CD14-positive monocyte (primary cell): ENCODE data around the gene FRMD4A. TPM values are rescaled to one million over a fixed set of nuclear protein-coding genes. Genes with fewer than 3 reads are reported as not detected.

ENCODE experiments used
- DNase-seq, 3 donors: peaks; one replicate each; pipeline ENCODE4 v3.0.0-alpha.2; 2011 to 2022
- H2AFZ ChIP-seq: 2 replicates; pipeline ENCODE4 v1.6.0; 2012; ENCODE audit warnings: mild to moderate bottlenecking, low read depth, low read length, inconsistent platforms; ENCODE audit not compliant: insufficient read depth, poor library complexity, severe bottlenecking
- H3K27ac ChIP-seq, 2 donors: 1 replicate in 1 of 2; 2 replicates in 1 of 2; pipeline ENCODE4 v1.5.1; 2012 to 2013; ENCODE audit warnings: low read length in 2 of 2, control low read depth in 1 of 2, inconsistent platforms in 1 of 2, low read depth in 1 of 2, mild to moderate bottlenecking in 1 of 2
- H3K27me3 ChIP-seq, 2 donors: one replicate each; pipeline versions ENCODE4 v1.6.0 to v1.6.1; 2011 to 2013; ENCODE audit warnings: low read length in 2 of 2; ENCODE audit not compliant: control insufficient read depth in 2 of 2, insufficient read depth in 2 of 2
- H3K36me3 ChIP-seq, 2 donors: replicated peaks in 1 of 2; 1 replicate in 1 of 2; 2 replicates in 1 of 2; pipeline versions ENCODE4 v1.5.1 to v1.6.1; 2012 to 2013; ENCODE audit warnings: low read length in 2 of 2, control low read depth in 1 of 2, inconsistent platforms in 1 of 2, mild to moderate bottlenecking in 1 of 2; ENCODE audit not compliant: insufficient read depth in 2 of 2, control insufficient read depth in 1 of 2
- H3K4me1 ChIP-seq, 2 donors: 1 replicate in 1 of 2; 2 replicates in 1 of 2; pipeline versions ENCODE4 v1.5.1 to v1.6.1; 2012 to 2013; ENCODE audit warnings: low read length in 2 of 2, control low read depth in 1 of 2, inconsistent platforms in 1 of 2, mild to moderate bottlenecking in 1 of 2, moderate library complexity in 1 of 2; ENCODE audit not compliant: insufficient read depth in 2 of 2, control insufficient read depth in 1 of 2
- H3K4me2 ChIP-seq: replicated peaks from 2 replicates; pipeline ENCODE3; 2012; ENCODE audit warnings: low read length, moderate library complexity, mild to moderate bottlenecking; ENCODE audit not compliant: poor library complexity, severe bottlenecking; ENCODE audit errors: extremely low read depth
- H3K4me3 ChIP-seq, 3 experiments: fragments of 200-600 bp in 1 of 3; sonication (generic) in 1 of 3; replicated peaks in 1 of 3; 1 replicate in 2 of 3; 2 replicates in 1 of 3; pipeline ENCODE4 v1.5.1; 2011 to 2013; ENCODE audit warnings: low read length in 3 of 3, mild to moderate bottlenecking in 3 of 3, control low read depth in 2 of 3, low read depth in 2 of 3, inconsistent platforms in 1 of 3, moderate library complexity in 1 of 3
- H3K79me2 ChIP-seq: 2 replicates; pipeline ENCODE4 v1.6.0; 2012; ENCODE audit warnings: mild to moderate bottlenecking, control low read depth, inconsistent platforms, low read length, moderate library complexity; ENCODE audit not compliant: insufficient read depth
- H3K9ac ChIP-seq: 2 replicates; pipeline ENCODE4 v1.6.0; 2017; ENCODE audit warnings: low read length, mild to moderate bottlenecking; ENCODE audit not compliant: insufficient read depth, poor library complexity, severe bottlenecking
- H3K9me3 ChIP-seq, 2 donors: replicated peaks in 1 of 2; 1 replicate in 1 of 2; 2 replicates in 1 of 2; pipeline versions ENCODE4 v1.5.1 to v1.6.1; 2012 to 2013; ENCODE audit warnings: low read length in 2 of 2, control low read depth in 1 of 2; ENCODE audit not compliant: control insufficient read depth in 1 of 2, insufficient read depth in 1 of 2
- H4K20me1 ChIP-seq: 2 replicates; pipeline ENCODE4 v1.6.0; 2012; ENCODE audit warnings: mild to moderate bottlenecking, low read length, control low read depth, moderate library complexity; ENCODE audit not compliant: insufficient read depth
- H3K27ac Mint-ChIP-seq, 7 donors: one replicate each; pipeline ENCODE4 v1.8.0; 2020; ENCODE audit warnings: mild to moderate bottlenecking in 7 of 7, mixed read lengths in 7 of 7, moderate library complexity in 6 of 7, inconsistent platforms in 2 of 7
- H3K27me3 Mint-ChIP-seq, 3 donors: one replicate each; pipeline ENCODE4 v1.8.0; 2021 to 2022; ENCODE audit warnings: low read depth in 3 of 3, mild to moderate bottlenecking in 3 of 3, mixed read lengths in 3 of 3, moderate library complexity in 3 of 3, inconsistent platforms in 1 of 3
- H3K36me3 Mint-ChIP-seq, 2 donors: one replicate each; pipeline ENCODE4 v1.8.0; 2020; ENCODE audit warnings: mixed read lengths in 2 of 2, inconsistent platforms in 1 of 2, mild to moderate bottlenecking in 1 of 2
- H3K4me1 Mint-ChIP-seq: one replicate; pipeline ENCODE4 v1.8.0; 2020; ENCODE audit warnings: mild to moderate bottlenecking, mixed read lengths
- H3K4me3 Mint-ChIP-seq, 2 donors: one replicate each; pipeline ENCODE4 v1.8.0; 2020; ENCODE audit warnings: mild to moderate bottlenecking in 2 of 2, mixed read lengths in 2 of 2, moderate library complexity in 1 of 2
- H3K9me3 Mint-ChIP-seq, 7 donors: one replicate each; pipeline ENCODE4 v1.8.0; 2020 to 2022; ENCODE audit warnings: mixed read lengths in 7 of 7, mild to moderate bottlenecking in 6 of 7, moderate library complexity in 6 of 7, inconsistent platforms in 2 of 7
- whole genome bisulfite sequencing: methylation state at CpG from one replicate; pipeline ENCODE4 v1.1.5; 2013; ENCODE audit warnings: missing lambda C conversion rate; ENCODE audit not compliant: insufficient coverage; 5-methylcytosine and 5-hydroxymethylcytosine counted together
- intact Hi-C, 2 donors: fragments of 100-400 bp; cut with micrococcal nuclease; formaldehyde crosslinking; loops; one replicate each; pipeline versions ENCODE4 v1.15.0 to v1.15.1; 2023
- polyA plus RNA-seq, 3 donors: library from polyadenylated mRNA; depleted of rRNA in 1 of 3; unstranded in 2 of 3; stranded (reverse) in 1 of 3; fragments of 300-500 nt in 2 of 3; fragments of >200 nt in 1 of 3; fragmentation: Illumina TruSeq in 2 of 3; gene quantifications; 1 replicate in 2 of 3; 2 replicates in 1 of 3; pipeline ENCODE4 v1.2.3, GENCODE V29; 2012 to 2021
- TF ChIP-seq, protein P1 (sequence below): fragments of 200-600 bp; IDR thresholded peaks from one replicate; pipeline ENCODE4 v1.8.0; 2022; ENCODE audit warnings: antibody characterized with exemption, mild to moderate bottlenecking

FRMD4A gene
- polyA plus RNA-seq, 3 donors: 0.12 TPM; not detected in 2

DNA sequence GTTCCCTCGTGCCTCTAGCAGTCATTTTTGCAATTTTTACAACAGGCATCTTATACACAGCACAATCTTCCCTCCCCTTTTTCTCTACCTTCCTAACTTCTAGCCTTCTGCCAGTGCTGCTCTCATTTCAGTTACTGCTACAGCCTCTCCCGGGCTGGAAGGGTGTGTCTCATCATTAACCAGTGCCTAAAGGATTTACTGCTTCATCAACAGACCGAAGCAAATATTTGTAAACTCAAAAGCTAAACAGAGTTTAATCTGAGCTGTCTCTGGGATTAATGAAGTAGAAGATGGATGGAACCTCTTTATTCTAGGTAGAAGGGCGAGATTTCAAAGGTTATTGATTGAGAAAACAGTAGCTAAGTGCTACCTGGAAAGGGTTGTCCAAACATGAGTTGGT, 649.6 kb downstream of the FRMD4A start:
- DNase-seq: no peak
- H3K4me3 Mint-ChIP-seq: no peak overlapping the region
- H3K4me1 ChIP-seq: no peaks in the 10 kb centered on the region
- no peak overlapping the region for H2AFZ ChIP-seq
- H3K27me3 ChIP-seq: no peaks in the 10 kb centered on the region
- 49% methylated on average over 2 of the region's 4 CpGs for WGBS
- H3K9me3 ChIP-seq: no peaks in the 10 kb centered on the region
- H3K4me2 ChIP-seq: no peak overlapping the region
- no peak overlapping the region for H3K9ac ChIP-seq
- intact Hi-C loops: no loop called here
- H3K36me3 Mint-ChIP-seq: no peaks in the 10 kb centered on the region
- no peaks in the 10 kb centered on the region for H3K79me2 ChIP-seq
- no peaks in the 10 kb centered on the region for H3K36me3 ChIP-seq
- H3K27ac ChIP-seq: no peak overlapping the region
- peaks cover 1 to 5% (median 5%) of the 10 kb centered on the region in 3 donors for H3K27me3 Mint-ChIP-seq
- no peak overlapping the region for H3K4me3 ChIP-seq
- H3K9me3 Mint-ChIP-seq: no peaks in the 10 kb centered on the region
- peaks cover 9% of the 10 kb centered on the region for H3K4me1 Mint-ChIP-seq
- H4K20me1 ChIP-seq: no peaks in the 10 kb centered on the region
- no peak overlapping the region for H3K27ac Mint-ChIP-seq
- TF ChIP-seq, protein P1, sequence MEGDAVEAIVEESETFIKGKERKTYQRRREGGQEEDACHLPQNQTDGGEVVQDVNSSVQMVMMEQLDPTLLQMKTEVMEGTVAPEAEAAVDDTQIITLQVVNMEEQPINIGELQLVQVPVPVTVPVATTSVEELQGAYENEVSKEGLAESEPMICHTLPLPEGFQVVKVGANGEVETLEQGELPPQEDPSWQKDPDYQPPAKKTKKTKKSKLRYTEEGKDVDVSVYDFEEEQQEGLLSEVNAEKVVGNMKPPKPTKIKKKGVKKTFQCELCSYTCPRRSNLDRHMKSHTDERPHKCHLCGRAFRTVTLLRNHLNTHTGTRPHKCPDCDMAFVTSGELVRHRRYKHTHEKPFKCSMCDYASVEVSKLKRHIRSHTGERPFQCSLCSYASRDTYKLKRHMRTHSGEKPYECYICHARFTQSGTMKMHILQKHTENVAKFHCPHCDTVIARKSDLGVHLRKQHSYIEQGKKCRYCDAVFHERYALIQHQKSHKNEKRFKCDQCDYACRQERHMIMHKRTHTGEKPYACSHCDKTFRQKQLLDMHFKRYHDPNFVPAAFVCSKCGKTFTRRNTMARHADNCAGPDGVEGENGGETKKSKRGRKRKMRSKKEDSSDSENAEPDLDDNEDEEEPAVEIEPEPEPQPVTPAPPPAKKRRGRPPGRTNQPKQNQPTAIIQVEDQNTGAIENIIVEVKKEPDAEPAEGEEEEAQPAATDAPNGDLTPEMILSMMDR: no peak

DNA sequence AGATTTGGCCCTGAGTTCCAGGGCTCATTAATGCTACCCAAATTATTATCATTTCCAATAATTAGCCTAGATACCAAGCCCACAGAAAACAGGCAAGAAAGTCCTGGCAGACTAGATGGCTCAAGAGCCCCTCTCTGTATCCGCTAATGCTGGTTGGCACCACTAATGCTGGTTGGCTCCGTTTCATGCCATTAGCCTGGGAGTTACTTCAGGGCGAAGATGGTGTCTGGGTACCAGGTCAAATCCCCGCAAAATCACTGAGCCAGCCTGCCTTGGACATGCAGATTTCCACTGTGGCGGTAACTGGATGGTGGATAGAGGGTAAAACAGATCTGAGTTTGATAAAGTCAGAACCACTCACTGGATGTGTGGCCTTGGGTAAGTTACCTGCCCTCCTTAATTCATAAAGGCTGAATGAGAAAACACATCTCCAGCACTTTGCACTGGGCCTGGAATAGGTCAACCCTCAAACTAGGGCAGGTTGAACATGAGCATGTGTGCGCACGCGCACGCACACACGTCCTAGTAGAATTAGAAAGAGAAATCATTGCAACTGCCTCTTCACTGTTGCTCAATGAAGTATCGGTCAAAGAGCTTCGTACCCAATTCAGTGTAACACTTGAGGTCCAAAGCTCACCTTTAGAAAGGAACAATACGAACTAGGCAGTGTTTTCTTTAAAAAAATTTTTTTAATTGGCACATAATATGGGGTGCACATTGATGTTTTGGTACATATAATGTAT, 652.5 kb downstream of the FRMD4A start:
- H3K36me3 Mint-ChIP-seq: no peaks in the 10 kb centered on the region
- no peaks in the 10 kb centered on the region for H3K27me3 ChIP-seq
- no peak overlapping the region for H3K27ac Mint-ChIP-seq
- H3K4me3 Mint-ChIP-seq: no peak overlapping the region
- TF ChIP-seq, protein P1: no peak
- no peaks in the 10 kb centered on the region for H3K9me3 Mint-ChIP-seq
- intact Hi-C loops: no loop called here
- H3K27ac ChIP-seq: no peak overlapping the region
- H2AFZ ChIP-seq: no peak overlapping the region
- no peak for DNase-seq
- H3K9me3 ChIP-seq: no peaks in the 10 kb centered on the region
- 96% methylated on average over 9 of the region's 13 CpGs for WGBS
- H3K4me3 ChIP-seq: no peak overlapping the region
- H3K27me3 Mint-ChIP-seq: peaks cover 0 to 5% (median 3%) of the 10 kb centered on the region in 3 donors
- H3K9ac ChIP-seq: no peak overlapping the region
- no peaks in the 10 kb centered on the region for H3K79me2 ChIP-seq
- H3K4me1 ChIP-seq: no peaks in the 10 kb centered on the region
- no peaks in the 10 kb centered on the region for H3K36me3 ChIP-seq
- no peaks in the 10 kb centered on the region for H4K20me1 ChIP-seq
- H3K4me2 ChIP-seq: no peak overlapping the region
- H3K4me1 Mint-ChIP-seq: peaks cover 8% of the 10 kb centered on the region
